ENCODE results near the gene SLC26A1. TPM values are rescaled to one million over a fixed set of nuclear protein-coding genes. Genes with fewer than 3 reads are reported as not detected.

The SLC26A1 gene
- total RNA-seq, 2 experiments from 2014 or later, result not detected

- Histone ChIP-seq H3K4me1 (ENCODE audit: insufficient read depth, low read length) (peaks cover 31% of the 10 kb centered on the region), H3K9me3 (ENCODE audit: control insufficient read depth in 1 of 2, insufficient read depth in 1 of 2, low read length in 2 of 2) (no peaks in the 10 kb centered on the region), H3K4me3 (ENCODE audit: low read length) (peak within 1 kb of the TSS; percentile 66), H3K36me3 (ENCODE audit: insufficient read depth, low read length) (no peaks in the 10 kb centered on the region), H3K27me3 (ENCODE audit: control insufficient read depth in 1 of 2, insufficient read depth in 2 of 2, low read length in 2 of 2) (peaks cover 13 to 19% of the 10 kb centered on the region in 2 experiments), H3K27ac (ENCODE audit: low read depth in 1 of 2, low read length in 2 of 2) (peak within 1 kb of the TSS; percentile 60 to 62)
- H3K9me3 Mint-ChIP-seq, result no peaks in the 10 kb centered on the region
- ATAC-seq (ENCODE audit: poor library complexity) (peak; percentile 58), DNase-seq (peak; percentile 84 to 97 (median 93))
- CTCF ChIA-PET, result interaction anchor here (1.6 kb wide), 1 partner anchor 38 kb away, joined by 3 read pairs; the partner anchor contains the start of gene DGKQ
- H3K36me3 Mint-ChIP-seq (ENCODE audit: low read depth), result peaks cover 5% of the 10 kb centered on the region
- H3K4me3 Mint-ChIP-seq, result peak within 1 kb of the TSS; percentile 91
- POLR2A ChIA-PET, result interaction anchor here (0.6 to 3.0 kb wide), 7 partner anchors 38 to 701 kb away, joined by 3 to 14 read pairs (median 4); partner anchors contain the start of genes CTBP1, DGKQ, GAK and SLBP
- peak within 1 kb of the TSS; percentile 97 for H3K27ac Mint-ChIP-seq
- TF ChIP-seq CTCF (IDR thresholded peaks at IDR 0.05), result no peak
- peaks cover 37% of the 10 kb centered on the region for H3K27me3 Mint-ChIP-seq
- intact Hi-C loops (cut with DNase I, micrococcal nuclease), result loop anchor here (1.0 to 5.0 kb wide), 8 partner anchors 38 to 570 kb away; partner anchors contain the start of genes UVSSA (in 2 of the 2), CTBP1 (in 1 of the 2), DGKQ (in 1 of the 2) and GAK (in 1 of the 2)
- H3K4me1 Mint-ChIP-seq (ENCODE audit: low read depth), result peaks cover 14% of the 10 kb centered on the region
These were observed 17.9 kb upstream of the SLC26A1 start, which contains the start of gene FGFRL1 for GRCh38 chr4:1011022-1011665. Gene FGFRL1, plus strand, starts transcription at chr4:1011626. Its CDS starts 860 bp downstream, at chr4:1012486.

- no peaks in the 10 kb centered on the region for H3K9me3 ChIP-seq (ENCODE audit: control insufficient read depth in 1 of 2, insufficient read depth in 1 of 2, low read length in 2 of 2)
- DNase-seq (peak; percentile 36 to 91 (median 60)), ATAC-seq (ENCODE audit: poor library complexity) (peak; percentile 48)
- H3K4me3 ChIP-seq (ENCODE audit: low read length), result peak overlapping the region; percentile 66
- H3K27me3 ChIP-seq (ENCODE audit: control insufficient read depth in 1 of 2, insufficient read depth in 2 of 2, low read length in 2 of 2), result peaks cover 13 to 22% of the 10 kb centered on the region in 2 experiments
- CTCF ChIA-PET, result interaction anchor here (1.4 to 1.6 kb wide), 2 partner anchors 37 to 229 kb away, joined by 3 read pairs; partner anchors contain the start of gene DGKQ
- Mint-ChIP-seq H3K4me1 (ENCODE audit: low read depth) (peaks cover 14% of the 10 kb centered on the region), H3K27me3 (peaks cover 43% of the 10 kb centered on the region), H3K9me3 (no peaks in the 10 kb centered on the region), H3K36me3 (ENCODE audit: low read depth) (peaks cover 5% of the 10 kb centered on the region), H3K27ac (peak overlapping the region; percentile 97), H3K4me3 (peak overlapping the region; percentile 91)
- H3K4me1 ChIP-seq (ENCODE audit: insufficient read depth, low read length), result peaks cover 31% of the 10 kb centered on the region
- peak overlapping the region; percentile 60 to 62 for H3K27ac ChIP-seq (ENCODE audit: low read depth in 1 of 2, low read length in 2 of 2)
- POLR2A ChIA-PET, result interaction anchor here (0.6 to 3.0 kb wide), 7 partner anchors 24 to 702 kb away, joined by 3 to 14 read pairs (median 4); partner anchors contain the start of genes CTBP1, DGKQ, GAK and IDUA
- intact Hi-C loops (cut with DNase I, micrococcal nuclease), result loop anchor here (1.0 to 5.0 kb wide), 8 partner anchors 37 to 570 kb away; partner anchors contain the start of genes UVSSA (in 2 of the 2), CTBP1 (in 1 of the 2), DGKQ (in 1 of the 2) and GAK (in 1 of the 2)
- no peaks in the 10 kb centered on the region for H3K36me3 ChIP-seq (ENCODE audit: insufficient read depth, low read length)
- no peak for TF ChIP-seq CTCF (IDR thresholded peaks at IDR 0.05)
These were observed 17.3 kb upstream of the SLC26A1 start for GRCh38 chr4:1010395-1011021.

Measured in CD4-positive, alpha-beta T cell (primary cell).